ENCODE measurements around the gene EFCAB8. TPM values are rescaled to one million over a fixed set of nuclear protein-coding genes. Genes with fewer than 3 reads are reported as not detected.

Gene EFCAB8
- total RNA-seq, 4 donors from 2014 or later = not detected

DNA sequence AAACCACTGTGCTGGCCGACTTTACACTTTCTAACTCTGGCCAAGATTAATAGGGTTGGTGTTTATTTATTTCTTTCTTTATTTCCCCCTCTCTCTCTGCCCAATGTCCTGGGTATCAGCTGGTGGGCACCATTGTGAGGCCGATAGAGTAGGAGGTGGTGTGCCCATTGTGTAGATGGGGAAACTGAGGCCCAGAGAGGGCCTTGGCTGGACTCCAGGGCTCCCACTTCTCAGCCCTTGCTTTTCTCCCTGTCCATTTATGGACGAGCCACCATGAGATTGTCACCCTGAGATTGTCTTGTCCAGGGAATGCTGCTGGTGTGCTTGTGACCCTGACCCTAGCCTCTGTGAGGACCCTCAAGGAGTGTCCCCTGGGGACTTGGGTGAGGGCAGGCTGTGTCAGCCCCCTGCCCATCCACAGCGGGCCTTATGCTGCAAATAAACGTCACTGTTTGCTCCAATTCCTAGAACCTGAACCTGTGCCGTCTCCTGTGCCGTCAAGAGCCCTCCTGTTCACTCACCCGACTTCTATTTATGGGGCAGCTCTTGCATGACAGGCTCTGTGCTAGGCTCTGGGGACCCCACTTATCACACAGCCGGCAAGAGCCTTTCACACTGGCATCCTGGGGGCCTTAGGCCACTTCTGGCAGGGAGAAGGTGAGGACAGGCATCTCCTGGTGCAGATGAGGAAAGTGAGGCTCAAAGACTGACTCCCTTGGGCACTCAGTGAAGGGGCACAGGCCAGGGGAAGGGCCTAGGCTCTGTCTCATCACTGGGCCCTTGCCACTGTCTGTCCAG, 120.7 kb downstream of the EFCAB8 start:
- intact Hi-C loops (cut with DNase I; ENCODE audit: low total_unique reads) = no loop called here
- H3K27ac ChIP-seq = no peak overlapping the region
- no peaks in the 10 kb centered on the region for H3K9me3 ChIP-seq
- H3K4me3 ChIP-seq = no peak overlapping the region
- no peak for TF ChIP-seq POLR2A (IDR thresholded peaks at IDR 0.05)
- TF ChIP-seq, protein P1, sequence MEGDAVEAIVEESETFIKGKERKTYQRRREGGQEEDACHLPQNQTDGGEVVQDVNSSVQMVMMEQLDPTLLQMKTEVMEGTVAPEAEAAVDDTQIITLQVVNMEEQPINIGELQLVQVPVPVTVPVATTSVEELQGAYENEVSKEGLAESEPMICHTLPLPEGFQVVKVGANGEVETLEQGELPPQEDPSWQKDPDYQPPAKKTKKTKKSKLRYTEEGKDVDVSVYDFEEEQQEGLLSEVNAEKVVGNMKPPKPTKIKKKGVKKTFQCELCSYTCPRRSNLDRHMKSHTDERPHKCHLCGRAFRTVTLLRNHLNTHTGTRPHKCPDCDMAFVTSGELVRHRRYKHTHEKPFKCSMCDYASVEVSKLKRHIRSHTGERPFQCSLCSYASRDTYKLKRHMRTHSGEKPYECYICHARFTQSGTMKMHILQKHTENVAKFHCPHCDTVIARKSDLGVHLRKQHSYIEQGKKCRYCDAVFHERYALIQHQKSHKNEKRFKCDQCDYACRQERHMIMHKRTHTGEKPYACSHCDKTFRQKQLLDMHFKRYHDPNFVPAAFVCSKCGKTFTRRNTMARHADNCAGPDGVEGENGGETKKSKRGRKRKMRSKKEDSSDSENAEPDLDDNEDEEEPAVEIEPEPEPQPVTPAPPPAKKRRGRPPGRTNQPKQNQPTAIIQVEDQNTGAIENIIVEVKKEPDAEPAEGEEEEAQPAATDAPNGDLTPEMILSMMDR (IDR thresholded peaks at IDR 0.05 in 4 of 5, conservative IDR thresholded peaks at IDR 0.05 in 1 of 5) = no peak
- no peak for ATAC-seq
- H3K36me3 ChIP-seq = no peaks in the 10 kb centered on the region
- no peak for DNase-seq
- no peaks in the 10 kb centered on the region for H3K27me3 ChIP-seq
- in situ Hi-C loops (cut with MboI; ENCODE audit: low sequenced_read_pairs in 4 of 4) = no loop called here
- no peaks in the 10 kb centered on the region for H3K4me1 ChIP-seq

DNA sequence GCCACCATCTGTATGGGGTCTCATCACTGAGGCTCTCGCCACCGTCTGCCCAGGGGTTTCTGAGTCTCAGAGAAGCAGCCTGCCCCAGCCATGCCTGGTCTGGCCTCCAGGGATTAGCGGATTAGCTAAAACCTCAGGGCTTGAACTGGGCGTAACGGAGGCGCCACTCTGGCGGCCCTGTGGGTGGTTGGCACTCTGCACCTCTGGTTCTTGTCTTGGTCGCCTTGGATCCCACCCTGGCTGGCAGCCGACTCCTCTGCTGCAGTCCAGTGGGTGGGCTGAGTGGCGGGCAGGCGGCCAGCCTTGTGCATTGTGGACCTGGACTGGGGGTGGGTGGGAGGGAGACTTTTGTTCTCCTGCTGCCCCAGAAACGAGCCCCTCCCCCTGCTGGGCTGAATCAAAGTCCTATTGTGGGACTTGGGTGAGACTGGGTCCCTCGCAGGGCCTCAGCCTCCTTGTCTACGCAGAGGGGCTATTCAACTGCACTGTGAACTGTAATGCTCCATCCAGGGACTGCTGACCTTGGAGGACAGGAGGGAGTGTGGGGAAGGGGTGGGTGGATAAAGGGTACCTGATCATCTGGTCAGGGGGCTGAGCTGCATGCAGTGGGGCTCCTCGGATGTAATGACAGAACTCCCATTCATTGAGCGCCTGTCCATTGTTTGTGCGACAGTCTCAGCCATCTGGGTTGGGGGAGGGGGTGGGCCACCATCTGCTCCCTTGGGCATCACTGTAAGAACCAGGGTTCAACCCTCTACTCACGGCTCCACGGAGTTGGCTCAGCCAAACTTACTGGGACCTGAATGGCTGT, 121.6 kb downstream of the EFCAB8 start:
- Histone ChIP-seq H3K4me1 (no peaks in the 10 kb centered on the region), H3K9me3 (no peaks in the 10 kb centered on the region), H3K27me3 (no peaks in the 10 kb centered on the region), H3K36me3 (no peaks in the 10 kb centered on the region), H3K27ac (no peak overlapping the region), H3K4me3 (no peak overlapping the region)
- DNase-seq (no peak), ATAC-seq (no peak)
- TF ChIP-seq, protein P1 (IDR thresholded peaks at IDR 0.05 in 4 of 5, conservative IDR thresholded peaks at IDR 0.05 in 1 of 5) = no peak
- in situ Hi-C loops (cut with MboI; ENCODE audit: low sequenced_read_pairs in 4 of 4) = no loop called here
- intact Hi-C loops (cut with DNase I; ENCODE audit: low total_unique reads) = no loop called here

DNA sequence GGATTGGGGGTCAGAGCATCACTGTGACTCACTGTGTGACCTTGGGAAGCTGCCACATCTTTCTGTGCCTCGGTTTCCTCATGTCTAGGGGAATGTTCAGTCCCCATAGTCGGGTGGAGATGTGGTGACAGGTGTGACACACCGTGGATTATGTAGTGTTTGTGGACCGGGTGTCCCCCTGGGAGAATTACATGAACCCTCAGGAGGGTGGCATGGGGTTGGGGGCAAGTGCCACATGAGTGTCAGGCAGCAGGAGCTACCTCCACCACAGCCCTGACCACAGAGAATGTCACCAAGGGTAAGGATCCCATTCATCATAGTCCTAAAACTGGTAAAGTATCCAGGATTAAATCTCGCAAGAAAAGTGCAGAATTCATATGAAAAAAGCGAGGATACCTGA, 122.3 kb downstream of the EFCAB8 start:
- TF ChIP-seq, protein P1 (IDR thresholded peaks at IDR 0.05 in 4 of 5, conservative IDR thresholded peaks at IDR 0.05 in 1 of 5) = no peak
- TF ChIP-seq POLR2A (IDR thresholded peaks at IDR 0.05) = no peak
- in situ Hi-C loops (cut with MboI; ENCODE audit: low sequenced_read_pairs in 4 of 4) (no loop called here), intact Hi-C loops (cut with DNase I; ENCODE audit: low total_unique reads) (no loop called here)
- H3K27me3 ChIP-seq = no peaks in the 10 kb centered on the region
- H3K4me1 ChIP-seq = no peaks in the 10 kb centered on the region
- no peak overlapping the region for H3K27ac ChIP-seq
- ATAC-seq (no peak), DNase-seq (no peak)
- H3K9me3 ChIP-seq = no peaks in the 10 kb centered on the region
- H3K4me3 ChIP-seq = no peak overlapping the region
- no peaks in the 10 kb centered on the region for H3K36me3 ChIP-seq

DNA sequence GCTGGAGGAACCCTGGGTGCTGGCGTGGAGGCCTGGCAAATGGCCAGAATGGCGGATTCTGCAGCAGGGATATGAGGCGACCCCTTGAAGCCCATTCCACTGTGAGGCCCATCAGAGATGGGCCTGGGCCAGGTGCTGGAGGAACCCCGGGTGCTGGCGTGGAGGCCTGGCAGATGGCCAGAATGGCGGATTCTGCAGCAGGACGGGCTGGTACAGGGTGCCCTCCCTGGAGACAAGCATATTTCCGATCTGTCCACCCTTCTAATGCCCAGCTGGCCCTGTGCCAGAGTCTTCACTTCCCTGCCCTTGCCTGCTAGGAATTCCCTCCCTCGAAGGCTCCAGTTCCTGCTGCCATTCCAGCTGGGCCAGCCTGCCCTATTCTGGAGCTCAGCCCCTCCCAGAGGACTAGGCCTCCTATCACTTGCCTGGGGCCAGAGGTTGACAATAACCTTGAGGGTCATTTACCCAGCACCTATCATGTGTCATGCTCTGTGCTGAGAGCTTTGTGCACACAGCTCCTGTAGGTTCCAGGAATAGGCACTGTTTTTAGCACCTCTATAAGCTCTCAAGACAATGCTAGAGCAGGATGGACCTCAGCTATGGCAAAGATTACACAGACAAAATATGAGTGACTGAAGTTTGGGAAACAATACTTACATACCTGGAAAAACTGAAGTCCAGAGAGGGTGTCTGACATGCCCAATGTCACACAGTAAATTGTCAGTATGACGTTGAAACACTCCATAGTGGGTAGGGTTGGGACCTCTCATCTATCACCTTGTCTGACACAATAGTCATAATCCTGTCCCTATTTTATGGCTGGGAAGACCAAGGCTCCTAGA, 124.1 kb downstream of the EFCAB8 start:
- Histone ChIP-seq H3K9me3 (no peaks in the 10 kb centered on the region), H3K27ac (no peak overlapping the region), H3K4me1 (no peaks in the 10 kb centered on the region), H3K36me3 (no peaks in the 10 kb centered on the region), H3K4me3 (no peak overlapping the region), H3K27me3 (no peaks in the 10 kb centered on the region)
- DNase-seq (no peak), ATAC-seq (no peak)
- in situ Hi-C loops (cut with MboI; ENCODE audit: low sequenced_read_pairs in 4 of 4) = no loop called here
- TF ChIP-seq POLR2A (IDR thresholded peaks at IDR 0.05) = no peak
- TF ChIP-seq, protein P1 (IDR thresholded peaks at IDR 0.05 in 4 of 5, conservative IDR thresholded peaks at IDR 0.05 in 1 of 5) = no peak
- intact Hi-C loops (cut with DNase I; ENCODE audit: low total_unique reads) = no loop called here

All from gastrocnemius medialis (tissue), 4 donors.